Mesendoderm (in vitro differentiated cells): ENCODE results near the gene MRC1.
A peak's percentile ranks its signal among the peaks of the same experiment; 100 is the strongest.

ENCODE experiments used
- DNase-seq: peaks from one replicate; pipeline ENCODE4 v3.0.0; 2013
- H2AK5ac ChIP-seq: 2 replicates; pipeline ENCODE4 v1.6.1; 2013; ENCODE audit warnings: low read length, inconsistent platforms
- H2BK120ac ChIP-seq: 2 replicates; pipeline ENCODE4 v1.6.1; 2013; ENCODE audit warnings: low read depth, mild to moderate bottlenecking, low read length, moderate library complexity, mixed read lengths
- H2BK15ac ChIP-seq: replicated peaks from 2 replicates; pipeline ENCODE4 v1.6.1; 2013; ENCODE audit warnings: low read depth, mild to moderate bottlenecking, moderate library complexity
- H2BK5ac ChIP-seq: 2 replicates; pipeline ENCODE4 v1.6.1; 2013; ENCODE audit warnings: low read length, inconsistent platforms
- H3K18ac ChIP-seq: 2 replicates; pipeline ENCODE4 v1.6.1; 2013; ENCODE audit warnings: mild to moderate bottlenecking, low read length, mixed read lengths
- H3K23ac ChIP-seq: one replicate; pipeline ENCODE4 v1.6.1; 2013; ENCODE audit warnings: low read length
- H3K27ac ChIP-seq: 2 replicates; pipeline ENCODE4 v1.5.1; 2013; ENCODE audit warnings: low read depth, mild to moderate bottlenecking, inconsistent platforms, low read length, moderate library complexity
- H3K27me3 ChIP-seq: 2 replicates; pipeline ENCODE4 v1.6.1; 2013; ENCODE audit warnings: low read length, control low read depth, mild to moderate bottlenecking, inconsistent platforms; ENCODE audit not compliant: insufficient read depth, poor library complexity
- H3K36me3 ChIP-seq: 2 replicates; pipeline ENCODE4 v1.6.1; 2013; ENCODE audit warnings: low read length, inconsistent platforms; ENCODE audit not compliant: control insufficient read depth, insufficient read depth
- H3K4ac ChIP-seq: one replicate; pipeline ENCODE4 v1.6.1; 2013; ENCODE audit warnings: low read depth, mild to moderate bottlenecking, low read length, moderate library complexity
- H3K4me1 ChIP-seq: 2 replicates; pipeline ENCODE4 v1.6.1; 2013; ENCODE audit warnings: low read depth, low read length, inconsistent platforms; ENCODE audit not compliant: control insufficient read depth
- H3K4me2 ChIP-seq: 2 replicates; pipeline ENCODE4 v1.6.1; 2013; ENCODE audit warnings: low read length
- H3K4me3 ChIP-seq: 2 replicates; pipeline ENCODE4 v1.5.1; 2013; ENCODE audit warnings: mild to moderate bottlenecking, low read length
- H3K56ac ChIP-seq: one replicate; pipeline ENCODE4 v1.6.1; 2013; ENCODE audit warnings: low read length
- H3K79me1 ChIP-seq: 2 replicates; pipeline ENCODE4 v1.6.1; 2013; ENCODE audit warnings: low read length, inconsistent platforms
- H3K79me2 ChIP-seq: 2 replicates; pipeline ENCODE4 v1.6.1; 2013; ENCODE audit warnings: mild to moderate bottlenecking, low read length; ENCODE audit not compliant: control insufficient read depth, insufficient read depth
- H3K9ac ChIP-seq: 2 replicates; pipeline ENCODE4 v1.6.1; 2013; ENCODE audit warnings: low read length, inconsistent platforms
- H4K5ac ChIP-seq: one replicate; pipeline ENCODE4 v1.6.1; 2013; ENCODE audit warnings: low read length
- H4K8ac ChIP-seq: one replicate; pipeline ENCODE4 v1.6.1; 2013; ENCODE audit warnings: low read depth, mild to moderate bottlenecking, control low read depth, low read length, moderate library complexity
- WGBS: extraction: QIAGEN DNeasy Blood & Tissue Kit; methylation state at CpG from one replicate; pipeline ENCODE4 v1.1.7; 2013; ENCODE audit warnings: low lambda C conversion rate, missing lambda C conversion rate; ENCODE audit not compliant: insufficient coverage; ENCODE audit errors: extremely low coverage; 5-methylcytosine and 5-hydroxymethylcytosine counted together

Gene MRC1

GRCh38 chr10:17805921-17806577 lies 3.1 kb upstream of the MRC1 start:
- H3K79me2 ChIP-seq = no peaks in the 10 kb centered on the region
- no peak overlapping the region for H3K56ac ChIP-seq
- H4K8ac ChIP-seq = no peak overlapping the region
- no peak overlapping the region for H2BK15ac ChIP-seq
- no peak overlapping the region for H2BK120ac ChIP-seq
- H3K27me3 ChIP-seq = no peaks in the 10 kb centered on the region
- H3K79me1 ChIP-seq = no peaks in the 10 kb centered on the region
- H3K4me2 ChIP-seq = no peak overlapping the region
- H3K27ac ChIP-seq = no peak overlapping the region
- no CpG with 5 or more reads among the region's 7 CpGs for WGBS
- H3K18ac ChIP-seq = no peak overlapping the region
- peak; percentile 28 for DNase-seq
- no peaks in the 10 kb centered on the region for H3K4me1 ChIP-seq
- H2BK5ac ChIP-seq = no peak overlapping the region
- no peak overlapping the region for H4K5ac ChIP-seq
- no peak overlapping the region for H3K4me3 ChIP-seq
- H2AK5ac ChIP-seq = no peak overlapping the region
- no peaks in the 10 kb centered on the region for H3K36me3 ChIP-seq
- no peak overlapping the region for H3K23ac ChIP-seq
- H3K4ac ChIP-seq = no peak overlapping the region
- H3K9ac ChIP-seq = no peak overlapping the region

GRCh38 chr10:17811146-17811865 lies 2.2 kb downstream of the MRC1 start:
- Histone ChIP-seq H3K23ac (no peak overlapping the region), H2BK120ac (no peak overlapping the region), H3K4me3 (no peak overlapping the region), H3K18ac (no peak overlapping the region), H3K4me2 (no peak overlapping the region), H2BK5ac (no peak overlapping the region), H2BK15ac (no peak overlapping the region), H3K27ac (no peak overlapping the region), H3K4ac (no peak overlapping the region), H3K27me3 (no peaks in the 10 kb centered on the region), H4K5ac (no peak overlapping the region), H3K79me2 (no peaks in the 10 kb centered on the region), H3K79me1 (no peaks in the 10 kb centered on the region), H3K56ac (no peak overlapping the region), H2AK5ac (no peak overlapping the region), H3K9ac (no peak overlapping the region), H4K8ac (no peak overlapping the region), H3K36me3 (no peaks in the 10 kb centered on the region), H3K4me1 (no peaks in the 10 kb centered on the region)
- no peak for DNase-seq
- 100% methylated on average over 1 of the region's 4 CpGs for WGBS

GRCh38 chr10:17814973-17815372 lies 5.8 kb downstream of the MRC1 start:
- WGBS = no CpG with 5 or more reads among the region's 5 CpGs
- Histone ChIP-seq H3K27me3 (no peaks in the 10 kb centered on the region), H4K5ac (no peak overlapping the region)

GRCh38 chr10:17816199-17816598 lies 7.1 kb downstream of the MRC1 start:
- Histone ChIP-seq H3K18ac (no peak overlapping the region), H3K9ac (no peak overlapping the region), H2BK120ac (no peak overlapping the region), H3K4ac (no peak overlapping the region), H3K23ac (no peak overlapping the region), H3K27me3 (no peaks in the 10 kb centered on the region), H3K4me3 (no peak overlapping the region), H3K4me2 (no peak overlapping the region), H2AK5ac (no peak overlapping the region), H3K36me3 (no peaks in the 10 kb centered on the region), H3K4me1 (no peaks in the 10 kb centered on the region), H2BK5ac (no peak overlapping the region), H3K27ac (no peak overlapping the region), H2BK15ac (no peak overlapping the region), H3K56ac (no peak overlapping the region), H3K79me1 (no peaks in the 10 kb centered on the region), H4K5ac (no peak overlapping the region), H3K79me2 (no peaks in the 10 kb centered on the region), H4K8ac (no peak overlapping the region)
- DNase-seq = no peak
- no CpG with 5 or more reads among the region's 7 CpGs for WGBS

More at GRCh38 chr10:17814973-17815372, 5.8 kb downstream of the MRC1 start:
- no peak overlapping the region for H3K18ac ChIP-seq
- no peaks in the 10 kb centered on the region for H3K79me2 ChIP-seq
- H2BK5ac ChIP-seq = no peak overlapping the region
- no peaks in the 10 kb centered on the region for H3K4me1 ChIP-seq
- no peaks in the 10 kb centered on the region for H3K79me1 ChIP-seq
- H4K8ac ChIP-seq = no peak overlapping the region
- H2AK5ac ChIP-seq = no peak overlapping the region
- no peak overlapping the region for H3K4me3 ChIP-seq
- no peak for DNase-seq
- no peak overlapping the region for H3K56ac ChIP-seq
- H3K4ac ChIP-seq = no peak overlapping the region
- no peak overlapping the region for H3K4me2 ChIP-seq
- no peak overlapping the region for H3K9ac ChIP-seq
- no peak overlapping the region for H2BK15ac ChIP-seq
- H2BK120ac ChIP-seq = no peak overlapping the region
- no peaks in the 10 kb centered on the region for H3K36me3 ChIP-seq
- no peak overlapping the region for H3K23ac ChIP-seq
- no peak overlapping the region for H3K27ac ChIP-seq

GRCh38 chr10:17817316-17817715 lies 8.2 kb downstream of the MRC1 start:
- Histone ChIP-seq H4K5ac (no peak overlapping the region), H3K27ac (no peak overlapping the region), H3K4me3 (no peak overlapping the region), H3K56ac (no peak overlapping the region), H2BK120ac (no peak overlapping the region), H3K36me3 (no peaks in the 10 kb centered on the region), H3K4me1 (no peaks in the 10 kb centered on the region), H3K27me3 (no peaks in the 10 kb centered on the region), H2BK15ac (no peak overlapping the region), H3K4me2 (no peak overlapping the region), H3K23ac (no peak overlapping the region), H3K9ac (no peak overlapping the region), H3K79me2 (no peaks in the 10 kb centered on the region), H2AK5ac (no peak overlapping the region), H2BK5ac (no peak overlapping the region), H4K8ac (no peak overlapping the region), H3K4ac (no peak overlapping the region), H3K79me1 (no peaks in the 10 kb centered on the region), H3K18ac (no peak overlapping the region)
- 100% methylated on average over 1 of the region's 1 CpG for WGBS
- DNase-seq = no peak
